HG03097 (cell line): ENCODE measurements around the gene ESCO1.
"Not testable (repeated sequence)": the region's sequence is repeated elsewhere in the genome, so short reads cannot be mapped to it uniquely, and the experiment has no call there.

Experiments
- ATAC-seq: cut with Tn5 transposase; IDR thresholded peaks from one replicate; pipeline ENCODE4 v1.9.1; 2021; ENCODE audit not compliant: unreplicated experiment, low FRiP score

Gene ESCO1

DNA sequence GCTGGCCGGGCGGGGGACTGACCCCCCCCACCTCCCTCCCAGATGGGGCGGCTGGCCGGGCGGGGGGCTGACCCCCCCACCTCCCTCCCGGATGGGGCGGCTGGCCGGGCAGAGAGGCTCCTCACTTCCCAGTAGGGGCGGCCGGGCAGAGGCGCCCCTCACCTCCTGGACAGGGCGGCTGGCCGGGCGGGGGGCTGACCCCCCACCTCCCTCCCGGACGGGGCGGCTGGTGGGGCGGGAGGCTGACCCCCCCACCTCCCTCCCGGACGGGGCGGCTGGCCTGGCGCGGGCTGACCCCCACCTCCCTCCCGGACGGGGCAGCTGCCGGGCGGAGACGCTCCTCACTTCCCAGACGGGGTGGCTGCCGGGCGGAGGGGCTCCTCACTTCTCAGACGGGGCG lies 8.1 kb downstream of the ESCO1 start:
- not testable (repeated sequence) for ATAC-seq

DNA sequence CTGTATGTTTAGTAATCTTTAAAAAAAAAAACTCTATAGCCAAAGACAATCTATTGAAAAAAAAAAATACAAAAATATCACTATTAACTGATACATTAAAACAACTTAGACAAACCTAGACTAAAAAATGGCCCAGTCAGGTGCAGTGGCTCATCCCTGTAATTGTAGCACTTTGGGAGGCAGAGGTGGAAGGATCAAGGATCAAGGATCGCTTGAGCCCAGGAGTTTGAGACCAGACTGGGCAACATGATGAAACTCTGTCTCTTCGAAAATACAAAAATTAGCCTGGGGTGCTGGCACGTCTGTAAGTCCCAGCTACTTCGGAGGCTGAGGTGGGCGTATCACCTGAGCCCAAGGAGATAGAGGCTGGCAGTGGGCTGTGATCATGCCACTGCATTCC lies 16.1 kb downstream of the ESCO1 start:
- ATAC-seq = no peak

DNA sequence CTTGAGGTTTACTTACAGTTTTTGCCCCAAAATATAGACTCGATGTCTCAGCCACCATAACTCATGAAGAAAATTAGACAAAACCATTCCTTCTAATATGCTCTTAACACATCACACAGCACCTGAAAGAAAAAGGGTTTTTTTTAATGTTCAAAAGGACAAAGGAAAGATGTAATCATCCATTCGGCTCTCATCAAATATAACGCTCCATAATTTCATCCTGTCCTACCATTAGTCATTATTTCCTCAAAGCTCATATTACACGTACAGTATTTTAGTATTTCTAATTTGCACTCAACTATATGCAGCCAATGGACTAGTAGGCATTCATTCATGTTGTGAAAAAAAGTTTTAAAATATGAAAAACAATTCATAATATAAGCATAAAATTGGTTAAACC lies 24.8 kb downstream of the ESCO1 start:
- ATAC-seq = no peak

DNA sequence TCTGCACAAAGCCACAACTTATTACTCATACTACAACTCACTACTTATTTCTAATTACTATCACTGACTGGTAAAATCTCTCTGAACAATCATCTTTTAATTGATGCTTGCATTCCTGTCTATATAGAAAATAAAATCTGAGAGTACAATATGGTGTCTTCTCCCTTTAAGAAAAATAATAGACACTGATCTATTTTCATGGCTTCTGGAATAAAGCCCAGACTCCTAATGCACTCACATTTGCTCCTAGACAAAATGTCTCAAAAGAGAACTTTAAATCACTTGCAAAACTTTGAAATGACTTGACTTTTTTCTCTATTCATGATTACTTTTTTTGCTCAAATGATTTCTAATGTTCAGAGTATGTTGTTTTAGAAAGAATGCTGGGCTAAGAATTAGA lies 28.7 kb downstream of the ESCO1 start:
- ATAC-seq = no peak

DNA sequence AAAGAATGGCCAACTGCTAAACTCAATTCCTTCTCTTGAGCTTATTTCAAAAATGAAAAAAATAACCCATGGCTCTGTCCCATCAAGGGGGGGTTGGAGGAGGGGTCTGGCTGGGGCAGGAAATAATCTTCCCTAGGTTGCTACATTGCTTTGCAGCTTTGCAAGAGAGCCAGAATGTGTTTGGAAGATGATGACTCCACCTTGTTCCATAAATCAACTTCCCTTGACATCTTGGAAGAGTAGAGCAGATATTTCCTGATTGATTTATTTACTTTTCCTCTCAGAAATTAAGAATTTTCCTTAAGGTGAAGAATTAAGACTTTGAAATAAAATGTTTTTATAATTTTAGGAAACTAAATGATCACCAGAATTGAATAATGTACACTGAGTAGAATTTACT lies 41.3 kb downstream of the ESCO1 start:
- ATAC-seq = no peak

DNA sequence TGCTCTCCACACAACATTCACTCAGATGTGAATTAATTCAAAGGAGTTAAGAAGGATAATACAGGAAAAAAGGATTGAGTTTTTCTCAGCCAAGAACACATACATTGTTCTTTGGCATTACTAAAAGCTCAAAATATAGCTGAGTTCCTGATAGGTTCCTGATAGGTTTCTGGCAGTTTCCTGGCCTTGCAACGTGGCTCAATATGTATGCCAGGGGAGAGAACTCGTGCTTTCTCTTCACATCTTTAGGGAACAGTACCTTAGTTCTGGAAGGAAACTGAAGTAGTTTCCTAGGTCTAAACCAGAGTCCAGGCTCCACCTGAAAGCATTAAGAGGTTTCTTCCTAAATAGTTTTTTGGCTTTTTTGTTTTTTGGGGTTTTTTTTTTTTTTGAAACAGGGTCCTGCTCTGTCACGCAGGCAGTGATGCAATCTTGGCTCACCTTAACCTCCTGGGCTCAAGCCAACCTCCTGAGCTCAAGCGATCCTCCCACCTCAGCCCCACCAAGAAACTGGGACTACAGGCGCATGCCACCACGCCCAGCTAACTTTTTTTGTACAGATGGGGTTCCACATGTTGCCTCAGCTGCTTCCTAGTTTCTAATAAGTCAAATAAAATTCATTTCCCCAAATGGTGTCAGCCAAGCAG lies 42.8 kb downstream of the ESCO1 start:
- no peak for ATAC-seq

DNA sequence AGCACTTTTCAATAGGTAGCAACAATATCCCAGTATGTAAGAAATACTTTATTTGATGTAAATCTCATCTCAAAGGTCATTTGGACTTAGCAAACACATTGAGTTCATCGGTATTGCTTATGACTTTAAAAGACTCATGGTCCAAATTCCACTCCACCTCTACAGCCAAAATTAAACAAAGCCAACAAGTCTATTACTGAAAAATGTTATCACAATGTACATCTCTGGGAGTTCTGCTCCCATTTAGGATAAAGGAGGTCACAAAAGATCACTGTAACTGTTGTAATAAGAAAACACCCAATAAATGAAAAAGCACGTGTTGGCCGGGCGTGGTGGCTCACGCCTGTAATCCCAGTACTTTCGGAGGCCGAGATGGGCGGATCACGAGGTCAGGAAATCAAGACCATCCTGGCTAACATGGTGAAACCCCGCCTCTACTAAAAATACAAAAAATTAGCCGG lies 50.0 kb downstream of the ESCO1 start:
- ATAC-seq = no peak

DNA sequence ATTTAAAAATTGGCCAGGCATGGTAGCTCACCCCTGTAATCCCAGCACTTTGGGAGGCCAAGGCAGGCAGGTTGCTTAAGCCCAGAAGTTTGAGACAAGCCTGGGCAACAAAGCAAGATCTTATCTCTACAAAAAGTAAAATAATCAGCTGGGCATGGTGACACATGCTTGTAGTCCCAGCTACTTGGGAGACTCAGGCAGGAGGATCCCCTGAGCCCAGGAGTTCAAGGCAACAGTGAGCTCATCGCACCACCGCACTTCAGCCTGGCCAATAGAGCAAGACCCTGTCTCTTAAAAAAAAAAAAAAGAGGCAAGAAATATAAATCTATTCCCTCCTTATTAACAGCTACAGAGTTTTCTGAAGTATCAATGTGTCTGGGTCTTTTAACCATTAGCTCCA lies 51.9 kb downstream of the ESCO1 start:
- no peak for ATAC-seq

DNA sequence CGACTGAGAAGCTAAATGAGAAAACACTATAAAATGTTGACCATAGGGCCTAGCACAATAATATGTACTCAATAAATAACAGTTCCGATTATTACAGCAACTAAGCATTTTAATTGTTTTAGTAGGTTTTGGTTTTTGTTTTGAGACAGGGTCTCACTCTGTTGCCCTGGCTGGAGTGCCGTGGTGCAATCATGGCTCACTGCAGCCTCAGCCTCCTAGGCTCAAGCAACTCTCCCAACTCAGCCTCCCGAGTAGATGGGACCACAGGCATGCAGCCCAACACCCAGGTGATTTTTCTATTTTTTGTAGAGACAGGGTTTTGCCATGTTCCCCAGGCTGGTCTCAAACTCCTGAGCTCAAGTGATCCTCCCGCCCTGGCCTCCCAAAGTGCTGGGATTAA lies 54.1 kb downstream of the ESCO1 start:
- ATAC-seq = no peak

DNA sequence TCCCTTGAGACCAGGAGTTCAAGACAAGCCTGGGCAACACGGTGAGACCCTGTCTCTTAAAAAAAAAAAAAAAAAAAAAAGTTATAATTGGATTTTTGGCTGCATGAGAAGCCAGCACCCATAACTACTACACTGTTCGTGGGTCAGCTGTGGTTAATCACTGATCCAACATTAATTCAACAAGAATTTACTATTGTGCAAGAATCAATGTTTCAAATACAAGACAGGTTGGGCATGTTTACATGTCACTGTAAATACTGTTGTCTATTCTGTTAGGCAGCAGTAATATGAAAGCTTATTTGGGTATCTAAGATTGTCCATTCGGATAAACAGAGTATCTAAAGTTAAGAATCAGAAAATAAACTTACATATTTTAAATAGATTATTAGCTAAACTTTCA lies 62.3 kb downstream of the ESCO1 start:
- ATAC-seq = no peak

DNA sequence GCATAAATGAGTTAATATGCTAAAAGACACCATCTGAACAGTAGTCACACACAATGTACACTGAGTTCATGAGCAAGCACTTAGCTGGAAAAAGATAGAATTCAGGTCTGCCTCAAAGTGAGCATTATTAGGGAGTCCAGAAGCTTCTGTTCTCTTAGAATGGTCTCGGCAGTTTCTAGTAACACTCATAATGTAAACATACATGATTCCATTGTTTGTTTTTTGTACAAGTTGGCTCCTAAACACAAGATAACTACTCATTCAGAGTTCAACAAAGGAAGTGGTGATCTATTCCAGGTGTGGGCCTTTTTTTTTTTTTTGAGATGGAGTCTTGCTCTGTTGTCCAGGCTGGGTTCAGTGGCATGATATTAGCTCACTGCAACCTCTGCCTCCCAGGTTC lies 66.2 kb downstream of the ESCO1 start:
- no peak for ATAC-seq

DNA sequence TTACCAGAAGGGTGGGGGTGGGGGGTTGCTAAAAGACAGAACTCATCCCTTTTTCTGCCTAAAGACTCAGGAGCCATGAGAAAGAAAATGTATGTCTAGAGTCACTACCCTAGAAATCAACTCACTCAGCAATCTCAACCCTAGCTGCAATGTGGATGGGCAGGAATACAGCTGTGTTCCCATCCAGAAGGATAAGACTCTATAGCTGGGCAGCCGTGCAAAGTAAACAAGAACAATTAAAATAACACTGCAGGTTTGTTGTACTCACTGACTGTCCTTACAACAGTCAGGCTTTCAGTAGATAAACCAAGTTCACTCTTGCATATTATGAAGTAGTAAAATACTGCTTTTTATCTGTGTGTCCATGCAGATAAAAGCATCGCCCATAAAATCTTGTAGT lies 74.0 kb downstream of the ESCO1 start:
- ATAC-seq = no peak

DNA sequence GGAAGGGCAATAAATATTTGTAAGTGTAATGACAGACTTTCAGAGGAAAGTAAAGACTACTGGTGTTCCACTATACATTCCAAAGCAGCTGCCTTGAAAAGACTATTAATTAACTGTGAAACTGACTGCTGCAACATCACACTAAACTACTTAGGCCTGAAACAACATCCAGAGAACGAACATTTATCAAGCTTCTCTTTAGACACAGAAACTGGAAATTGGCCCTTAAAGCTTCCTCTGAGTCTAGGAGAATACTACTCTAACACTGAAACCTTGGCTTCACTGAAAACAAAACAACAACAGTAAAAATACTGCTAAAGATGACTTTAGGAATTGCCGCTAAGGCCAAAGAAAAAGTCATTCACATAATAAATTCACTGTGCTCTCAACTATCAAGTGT lies 74.6 kb downstream of the ESCO1 start:
- ATAC-seq = no peak

DNA sequence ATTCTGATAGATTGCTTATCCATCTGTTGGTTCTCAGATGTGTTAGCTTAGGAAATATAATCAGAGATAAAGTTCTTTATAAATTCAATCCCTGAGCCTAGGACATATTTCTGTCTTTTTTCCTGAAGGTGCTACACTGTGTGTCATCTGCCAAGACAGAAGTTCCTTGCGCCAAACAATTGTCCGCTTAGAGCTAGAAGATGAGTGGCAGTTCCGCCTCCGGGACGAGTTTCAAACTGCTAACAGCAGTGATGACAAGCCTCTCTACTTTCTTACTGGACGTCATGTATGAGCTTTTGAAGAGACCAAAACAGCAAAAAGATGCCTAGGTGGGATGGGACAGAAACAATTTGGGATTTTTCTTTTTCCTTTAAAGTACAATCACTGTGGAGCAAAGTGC lies 78.0 kb downstream of the ESCO1 start:
- no peak for ATAC-seq

DNA sequence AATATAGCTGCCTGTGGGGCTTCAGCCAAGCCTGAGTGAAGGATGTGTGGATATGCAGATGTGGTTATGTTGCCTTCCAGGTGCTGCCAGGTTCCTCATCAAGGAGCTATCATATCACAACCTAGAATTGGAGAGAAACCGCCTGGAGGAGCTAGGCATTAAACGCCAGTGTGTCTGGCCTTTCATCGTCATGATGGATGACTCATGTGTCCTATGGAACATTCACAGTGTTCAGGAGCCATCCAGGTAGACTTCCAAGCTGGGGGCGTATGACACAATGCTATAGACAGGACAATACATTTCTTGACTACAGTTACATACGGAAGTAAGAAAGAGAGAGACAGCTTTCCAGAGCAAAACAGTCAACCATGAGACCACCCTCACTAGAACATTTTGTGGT lies 86.8 kb downstream of the ESCO1 start:
- ATAC-seq = no peak

DNA sequence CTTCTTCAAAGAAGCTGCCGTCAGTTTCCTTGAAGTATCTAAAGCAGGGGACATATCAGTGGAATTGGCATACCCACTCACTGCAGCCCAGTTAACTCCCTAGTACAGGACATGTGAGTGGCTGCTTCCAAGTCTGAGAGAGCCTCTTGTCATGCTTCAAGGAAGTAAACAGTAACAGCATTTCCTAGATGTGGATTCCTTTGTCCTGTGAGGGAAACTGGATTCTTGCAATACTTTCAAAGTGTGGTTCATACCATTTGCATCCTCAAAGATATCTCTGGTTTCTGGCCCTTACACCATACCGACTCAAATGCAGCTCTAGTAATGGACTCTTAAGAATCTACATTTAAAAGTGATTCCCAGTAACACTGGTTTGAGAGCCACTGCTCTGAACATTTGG lies 87.2 kb downstream of the ESCO1 start:
- no peak for ATAC-seq

DNA sequence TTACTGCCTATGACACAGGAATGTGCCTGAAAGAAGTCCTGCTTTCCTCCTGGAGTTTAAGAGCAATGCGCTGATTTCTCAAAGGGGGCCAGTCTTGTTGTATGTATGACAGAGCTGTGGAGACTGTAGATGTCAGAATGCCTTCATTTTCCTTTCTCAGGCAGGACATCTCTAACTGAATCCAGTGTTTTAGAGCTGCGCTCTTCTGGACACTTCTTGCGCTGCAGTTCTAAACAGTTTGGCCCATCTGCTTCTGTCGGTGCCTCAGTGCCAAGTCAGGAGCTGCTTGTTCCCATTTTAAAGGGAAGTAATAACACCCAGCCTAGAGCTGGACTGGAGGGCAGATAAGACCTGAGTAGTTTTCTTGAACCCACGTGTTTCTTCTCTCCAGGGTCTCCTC lies 91.4 kb downstream of the ESCO1 start:
- no peak for ATAC-seq

DNA sequence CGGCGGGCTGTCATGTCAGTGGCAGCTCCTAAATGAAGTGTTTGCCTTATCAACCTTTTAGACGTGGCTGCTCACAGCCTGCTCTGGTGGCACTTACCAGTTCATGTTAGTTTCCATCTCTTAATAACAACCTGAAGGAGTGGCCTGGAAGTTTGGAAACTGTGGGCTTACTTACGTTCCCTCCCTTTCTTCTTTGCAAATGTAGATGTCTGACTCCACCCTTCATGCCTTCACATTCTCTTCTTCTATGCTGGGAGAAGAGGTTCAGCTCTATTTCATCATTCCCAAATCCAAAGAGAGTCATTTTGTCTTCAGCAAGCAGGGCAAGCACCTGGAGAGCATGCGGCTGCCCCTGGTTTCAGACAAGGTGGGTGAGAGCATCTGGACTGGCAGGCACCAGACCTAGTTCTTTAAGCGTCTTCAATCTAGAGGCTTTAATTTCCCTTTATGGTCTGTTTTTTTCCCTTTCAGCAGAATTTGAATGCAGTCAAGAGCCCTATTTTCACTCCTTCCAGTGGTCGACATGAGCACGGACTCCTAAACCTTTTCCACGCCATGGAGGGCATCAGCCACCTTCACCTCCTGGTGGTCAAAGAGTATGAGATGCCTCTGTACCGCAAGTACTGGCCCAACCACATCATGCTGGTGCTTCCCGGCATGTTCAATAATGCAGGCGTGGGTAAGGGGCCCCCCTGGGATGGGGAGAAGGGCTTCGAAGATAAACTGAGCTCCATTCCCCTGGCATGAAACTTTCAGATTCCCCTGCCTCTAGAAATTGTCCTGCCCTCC lies 92.4 kb downstream of the ESCO1 start:
- ATAC-seq = no peak

DNA sequence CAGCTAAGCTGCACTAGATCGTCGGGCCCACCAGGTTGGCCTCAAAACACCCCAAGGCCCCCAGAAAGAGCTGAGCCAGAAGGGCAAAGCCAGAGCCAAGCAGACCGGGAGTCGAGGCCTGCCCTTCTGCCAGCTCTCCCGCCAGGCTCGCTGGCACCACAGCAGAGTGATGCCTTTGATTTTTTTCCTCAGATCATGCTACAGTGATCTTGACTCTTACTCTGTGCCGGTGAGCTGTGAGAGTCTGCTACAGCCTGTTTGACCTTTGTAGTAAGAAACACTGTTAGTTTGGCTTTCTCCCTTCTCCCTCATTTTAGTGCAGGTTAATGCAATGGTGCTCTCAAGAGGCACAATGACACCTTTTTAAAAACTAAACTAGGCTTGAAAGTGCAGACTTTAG lies 97.8 kb downstream of the ESCO1 start:
- no peak for ATAC-seq

DNA sequence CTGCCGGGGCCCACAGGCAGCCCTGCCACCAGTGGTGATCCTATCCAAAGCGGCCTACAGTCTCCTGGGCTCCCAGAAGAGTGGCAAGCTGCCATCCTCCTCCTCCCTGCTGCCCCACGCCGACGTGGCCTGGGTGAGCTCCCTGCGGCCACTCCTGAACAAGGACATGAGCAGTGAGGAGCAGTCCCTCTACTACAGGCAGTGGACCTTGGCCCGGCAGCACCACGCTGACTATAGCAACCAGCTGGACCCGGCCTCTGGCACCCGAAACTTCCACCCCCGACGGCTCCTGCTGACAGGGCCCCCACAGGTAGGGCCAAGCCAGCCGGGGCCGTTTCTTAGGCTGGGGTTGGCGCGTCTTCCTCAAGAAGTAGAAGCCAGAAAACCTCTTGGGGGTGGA lies 100.5 kb downstream of the ESCO1 start:
- ATAC-seq = no peak

DNA sequence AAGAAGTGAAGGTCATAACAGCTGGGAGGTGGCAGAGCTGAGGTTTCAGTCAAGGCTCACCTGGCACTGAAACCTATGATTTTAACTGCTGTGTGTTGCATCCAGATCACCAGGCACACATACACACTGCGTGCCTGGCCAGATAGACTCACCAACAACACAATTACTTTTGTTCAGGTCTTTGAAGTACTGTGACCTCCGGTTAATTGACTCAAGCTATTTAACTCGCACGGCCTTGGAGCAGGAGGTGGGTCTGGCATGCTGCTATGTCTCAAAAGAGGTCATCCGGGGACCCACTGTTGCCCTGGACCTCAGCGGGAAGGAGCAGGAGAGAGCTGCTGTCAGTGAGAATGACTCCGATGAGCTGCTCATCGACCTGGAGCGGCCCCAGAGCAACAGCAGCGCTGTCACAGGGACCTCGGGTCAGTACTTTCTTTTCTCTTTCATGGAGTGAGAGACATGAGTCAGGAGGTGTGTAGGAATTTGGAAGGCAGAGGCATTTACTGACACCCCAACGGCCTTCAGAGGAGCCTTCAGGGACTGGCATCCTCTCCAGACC lies 104.1 kb downstream of the ESCO1 start:
- ATAC-seq = no peak

DNA sequence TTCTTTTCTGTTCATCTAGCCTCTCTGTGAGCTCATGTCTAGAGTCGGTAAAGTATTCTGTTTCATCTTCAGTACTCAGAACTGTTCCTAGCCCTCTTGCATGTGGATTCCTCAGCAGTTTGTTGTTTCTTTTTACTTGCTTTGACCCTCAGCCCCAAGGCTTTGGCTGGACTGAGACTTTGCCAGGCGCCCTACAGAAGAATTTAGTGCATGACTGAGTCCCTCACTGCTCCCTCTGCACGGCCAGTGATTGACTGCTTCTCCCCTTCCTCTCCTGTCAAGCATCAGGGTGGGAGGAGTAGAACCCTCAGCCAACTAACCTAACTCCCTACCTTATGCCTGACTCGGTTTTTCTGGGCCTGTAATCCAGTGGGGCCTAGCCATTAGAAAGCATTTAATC lies 109.8 kb downstream of the ESCO1 start:
- no peak for ATAC-seq
